ENCODE results near the gene REV1.

REV1 gene

DNA sequence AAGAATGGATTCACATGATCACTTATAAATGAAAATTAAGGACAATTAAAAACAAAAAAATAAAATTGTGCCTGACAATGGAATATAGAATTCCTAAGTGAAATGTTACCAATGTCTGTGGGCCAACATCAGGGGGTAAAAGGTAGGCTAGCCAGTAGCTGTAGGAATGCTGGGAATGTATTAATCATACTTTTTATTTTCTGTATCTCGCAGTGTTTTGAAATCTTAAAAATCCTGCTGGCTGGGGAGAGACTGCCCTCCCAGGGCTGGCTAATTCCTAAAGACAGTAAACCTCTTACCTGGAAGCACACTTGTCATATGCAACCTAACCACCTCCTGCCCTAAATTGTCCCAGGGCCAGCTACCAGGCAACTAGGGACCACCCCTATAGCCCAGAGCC is 69.8 kb downstream of the REV1 start:
- DNase-seq = no peak
- TF ChIP-seq POLR2A (IDR thresholded peaks at IDR 0.05; ENCODE audit: low read length) (no peak), GATA1 (IDR thresholded peaks at IDR 0.05; ENCODE audit: low read depth, low read length) (no peak)

- TF ChIP-seq GATA1 (IDR thresholded peaks at IDR 0.05; ENCODE audit: low read depth, low read length) (no peak), POLR2A (IDR thresholded peaks at IDR 0.05; ENCODE audit: low read length) (no peak)
- no peak for DNase-seq
These were observed 72.4 kb downstream of the REV1 start for GRCh38 chr2:99417396-99417795.

GRCh38 chr2:99414566-99414965 is 75.3 kb downstream of the REV1 start:
- no peak for DNase-seq

DNA sequence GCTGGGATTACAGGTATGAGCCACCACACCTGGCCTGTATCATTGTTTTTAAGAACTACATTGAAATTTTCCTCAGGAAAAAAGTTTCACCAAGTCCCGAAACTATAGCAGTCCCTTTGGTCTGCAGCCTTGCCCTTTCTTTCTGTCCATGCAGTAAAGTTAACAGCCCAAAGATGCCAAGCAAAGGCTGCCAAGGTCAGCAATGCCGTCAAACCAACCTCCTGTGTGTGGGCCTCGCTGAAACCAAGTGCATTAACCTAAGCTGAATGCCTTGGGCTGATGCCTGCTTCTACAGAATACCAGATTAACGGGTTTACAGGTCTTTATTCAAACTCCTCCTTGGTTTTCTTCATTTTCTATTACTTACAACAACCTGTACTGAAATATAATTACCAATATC is 79.5 kb downstream of the REV1 start:
- no peak for TF ChIP-seq POLR2A (IDR thresholded peaks at IDR 0.05; ENCODE audit: low read length)
- TF ChIP-seq GATA1 (IDR thresholded peaks at IDR 0.05; ENCODE audit: low read depth, low read length) = no peak
- no peak for DNase-seq

More at GRCh38 chr2:99414566-99414965, 75.3 kb downstream of the REV1 start:
- TF ChIP-seq POLR2A (IDR thresholded peaks at IDR 0.05; ENCODE audit: low read length) (no peak), GATA1 (IDR thresholded peaks at IDR 0.05; ENCODE audit: low read depth, low read length) (no peak)

GRCh38 chr2:99406137-99406536 is 83.7 kb downstream of the REV1 start:
- no peak for TF ChIP-seq GATA1 (IDR thresholded peaks at IDR 0.05; ENCODE audit: low read depth, low read length)
- TF ChIP-seq POLR2A (IDR thresholded peaks at IDR 0.05; ENCODE audit: low read length) = no peak
- no peak for DNase-seq

DNA sequence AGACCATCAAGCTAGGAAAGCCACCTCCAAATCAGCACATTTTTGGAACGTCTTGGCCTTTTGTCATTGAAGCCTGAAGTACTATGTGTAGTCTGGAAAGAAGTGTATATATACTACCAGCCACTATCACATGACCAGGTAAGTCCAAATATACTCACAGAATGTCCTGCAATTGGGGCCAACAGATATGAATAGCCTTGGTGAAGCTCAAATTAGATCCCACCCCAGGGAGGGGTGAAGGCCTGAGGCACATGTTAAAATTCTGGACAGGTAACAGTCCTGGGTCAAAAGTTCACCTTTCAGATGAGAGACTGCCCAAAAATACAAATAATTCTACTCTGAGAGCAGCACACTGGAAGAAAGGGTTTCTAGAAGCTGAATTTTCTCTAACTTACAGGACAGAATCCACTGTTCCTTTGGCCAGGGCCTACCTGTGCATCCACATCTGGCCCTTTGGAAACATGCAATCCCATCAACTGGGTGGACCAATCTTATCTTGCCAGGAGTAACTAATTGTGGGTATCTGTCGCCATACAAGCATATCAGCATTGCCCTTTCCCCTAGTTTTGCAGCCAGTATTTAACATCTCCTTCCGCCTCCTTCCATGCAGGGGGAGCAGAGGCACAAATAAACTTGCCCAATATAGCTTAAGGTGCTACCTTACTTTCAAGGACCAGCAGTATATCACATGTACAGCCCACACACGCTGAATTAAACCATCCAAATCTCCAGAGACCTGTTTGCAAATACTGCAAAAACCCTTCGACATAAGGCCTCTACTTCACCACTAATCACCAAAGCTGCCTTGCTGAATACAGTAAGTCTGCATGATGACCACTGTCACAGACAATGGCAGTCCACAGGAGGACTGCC is 84.8 kb downstream of the REV1 start:
- no peak for TF ChIP-seq POLR2A (IDR thresholded peaks at IDR 0.05; ENCODE audit: low read length)
- no peak for TF ChIP-seq GATA1 (IDR thresholded peaks at IDR 0.05; ENCODE audit: low read depth, low read length)
- DNase-seq = peak; percentile 21 to 52

- no peak for TF ChIP-seq POLR2A (IDR thresholded peaks at IDR 0.05; ENCODE audit: low read length)
- no peak for TF ChIP-seq GATA1 (IDR thresholded peaks at IDR 0.05; ENCODE audit: low read depth, low read length)
These were observed 85.6 kb downstream of the REV1 start for GRCh38 chr2:99404039-99404796.

DNA sequence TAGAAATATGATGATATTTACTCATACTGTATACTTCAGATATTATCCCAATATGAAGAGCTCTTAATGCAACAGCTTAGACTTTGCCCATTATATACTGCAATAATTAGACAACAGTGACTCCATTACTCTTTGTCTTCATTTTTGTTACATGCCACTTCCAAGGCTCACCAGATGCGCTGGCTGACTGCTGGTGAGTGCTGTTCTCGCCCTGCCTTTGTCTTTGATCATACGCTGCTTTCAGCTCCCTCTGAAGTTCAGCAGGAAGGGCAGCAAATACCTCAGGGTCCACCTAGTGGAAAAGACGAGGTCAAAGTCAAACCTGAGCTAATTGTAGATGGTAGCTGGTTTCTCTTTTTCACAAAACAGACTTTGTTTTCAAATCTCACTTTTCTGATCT is 86.3 kb downstream of the REV1 start:
- TF ChIP-seq GATA1 (IDR thresholded peaks at IDR 0.05; ENCODE audit: low read depth, low read length) = no peak
- no peak for TF ChIP-seq POLR2A (IDR thresholded peaks at IDR 0.05; ENCODE audit: low read length)
- DNase-seq = no peak

More at GRCh38 chr2:99404039-99404796, 85.6 kb downstream of the REV1 start:
- DNase-seq = no peak

GRCh38 chr2:99403084-99403483 is 86.7 kb downstream of the REV1 start:
- no peak for TF ChIP-seq GATA1 (IDR thresholded peaks at IDR 0.05; ENCODE audit: low read depth, low read length)
- no peak for TF ChIP-seq POLR2A (IDR thresholded peaks at IDR 0.05; ENCODE audit: low read length)
- no peak for DNase-seq

- TF ChIP-seq POLR2A (IDR thresholded peaks at IDR 0.05; ENCODE audit: low read length) (no peak), GATA1 (IDR thresholded peaks at IDR 0.05; ENCODE audit: low read depth, low read length) (no peak)
- DNase-seq = no peak
These were observed 88.0 kb downstream of the REV1 start for GRCh38 chr2:99401841-99402240.

DNA sequence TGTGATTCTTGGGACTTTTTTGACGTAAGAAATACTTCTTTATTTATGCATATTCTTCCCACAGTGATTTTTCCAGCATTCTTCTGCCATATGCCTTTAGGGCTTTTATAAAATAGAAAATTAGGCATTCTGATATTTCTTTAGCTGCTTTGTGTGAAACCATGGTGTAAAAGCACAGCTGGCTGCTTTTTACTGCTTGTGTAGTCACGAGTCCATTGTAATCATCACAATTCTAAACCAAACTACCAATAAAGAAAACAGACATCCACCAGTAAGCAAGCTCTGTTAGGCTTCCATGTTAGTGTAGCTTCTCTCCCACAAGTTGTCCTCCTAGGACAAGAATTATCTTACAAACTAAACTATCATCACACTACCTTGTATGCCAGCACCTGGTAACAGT is 90.0 kb downstream of the REV1 start:
- no peak for DNase-seq
- TF ChIP-seq POLR2A (IDR thresholded peaks at IDR 0.05; ENCODE audit: low read length) (no peak), GATA1 (IDR thresholded peaks at IDR 0.05; ENCODE audit: low read depth, low read length) (no peak)

GRCh38 chr2:99399063-99399462 is 90.8 kb downstream of the REV1 start:
- DNase-seq = no peak
- no peak for TF ChIP-seq POLR2A (IDR thresholded peaks at IDR 0.05; ENCODE audit: low read length)
- TF ChIP-seq GATA1 (IDR thresholded peaks at IDR 0.05; ENCODE audit: low read depth, low read length) = no peak

GRCh38 chr2:99398303-99398702 is 91.5 kb downstream of the REV1 start:
- no peak for DNase-seq
- TF ChIP-seq GATA1 (IDR thresholded peaks at IDR 0.05; ENCODE audit: low read depth, low read length) (no peak), POLR2A (IDR thresholded peaks at IDR 0.05; ENCODE audit: low read length) (no peak)

- TF ChIP-seq POLR2A (IDR thresholded peaks at IDR 0.05; ENCODE audit: low read length) (no peak), GATA1 (IDR thresholded peaks at IDR 0.05; ENCODE audit: low read depth, low read length) (no peak)
- DNase-seq = no peak
These were observed 92.4 kb downstream of the REV1 start for GRCh38 chr2:99397266-99397920.
